GF-D8 (cell line): ENCODE data around the gene HCST.
"Not testable (repeated sequence)": the region's sequence is repeated elsewhere in the genome, so short reads cannot be mapped to it uniquely, and the experiment has no call there.

Source experiments
- DNase-seq: peaks from one replicate; lab custom pipeline; 2025; lab: John Stamatoyannopoulos, UW

The HCST gene

GRCh38 chr19:35879770-35880317, 22.5 kb upstream of the HCST start:
- DNase-seq, result no peak

DNA sequence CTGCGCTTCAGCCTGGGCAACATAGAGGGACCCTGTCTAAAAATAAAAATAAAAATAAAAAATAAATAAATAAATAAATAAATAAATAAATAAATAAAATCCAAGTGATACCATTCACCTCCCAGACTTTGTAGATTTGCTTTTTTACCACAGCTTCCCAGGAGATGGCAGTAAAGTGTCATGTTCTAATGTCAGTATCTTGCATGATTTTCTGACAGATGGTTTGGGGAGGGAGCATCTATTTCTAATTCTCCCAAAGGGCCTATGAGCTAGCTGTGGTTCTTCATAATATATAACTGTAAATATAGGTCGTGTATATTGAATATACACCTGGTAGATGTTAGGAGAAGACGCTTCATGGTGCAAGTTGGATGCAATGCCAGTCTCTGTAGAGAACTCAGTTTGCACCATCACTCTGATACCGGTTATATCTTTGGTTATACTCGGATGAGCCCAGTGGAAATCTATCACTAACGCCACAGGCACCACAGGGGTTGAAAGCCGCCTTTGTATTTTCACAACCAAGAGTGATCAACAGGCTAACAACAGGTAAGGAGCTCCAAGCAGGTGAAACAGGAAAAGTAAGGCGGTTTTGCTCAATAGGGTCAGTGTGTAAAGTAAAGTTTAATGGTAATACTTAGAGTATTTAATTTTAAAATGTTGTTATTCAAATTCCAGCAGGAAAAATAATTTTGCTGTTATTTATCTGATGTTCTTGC, 20.1 kb upstream of the HCST start:
- DNase-seq, result peak; percentile 4

DNA sequence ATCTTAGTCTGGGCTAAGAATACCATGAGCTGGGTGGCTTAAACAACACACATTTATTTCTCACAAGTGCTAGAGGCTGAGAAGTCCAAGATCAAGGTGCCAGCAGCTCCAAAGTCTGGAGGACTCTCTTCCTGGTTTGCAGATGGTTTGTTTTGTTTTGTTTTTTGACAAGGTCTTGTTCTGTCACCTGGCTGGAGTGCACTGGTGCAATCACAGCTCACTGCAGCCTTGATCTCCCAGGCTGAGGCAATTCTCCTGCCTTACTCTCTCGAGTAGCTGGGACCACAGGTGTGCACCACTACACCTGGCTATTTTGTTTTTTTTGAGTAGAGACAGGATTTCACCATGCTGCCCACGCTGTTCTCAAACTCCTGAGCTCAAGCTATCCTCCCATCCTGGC, 18.4 kb upstream of the HCST start:
- DNase-seq, result no peak

GRCh38 chr19:35885225-35885738, 17.0 kb upstream of the HCST start:
- no peak for DNase-seq

- no peak for DNase-seq
These were observed 16.4 kb upstream of the HCST start for GRCh38 chr19:35885904-35886303.

GRCh38 chr19:35887197-35887596, 15.1 kb upstream of the HCST start:
- DNase-seq, result no peak

DNA sequence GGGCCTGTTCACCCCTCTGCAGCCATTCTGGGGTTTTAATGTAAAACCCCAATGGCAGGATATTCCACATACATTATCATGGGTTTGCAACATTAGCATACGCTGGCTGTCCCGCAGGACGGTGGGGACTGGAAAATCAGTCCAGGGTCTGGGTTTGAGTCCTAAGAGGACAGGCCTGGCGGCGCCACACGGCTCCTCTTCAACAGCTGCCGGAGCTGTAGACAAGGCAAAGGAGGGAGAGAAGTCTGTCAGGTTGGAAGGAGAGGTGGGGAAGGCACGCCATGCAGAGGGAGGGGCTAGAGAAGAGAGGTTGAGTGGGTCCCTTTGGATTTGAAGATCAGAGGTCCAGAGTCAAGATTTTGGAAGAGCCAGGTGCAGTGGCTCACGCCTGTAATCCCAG, 13.9 kb upstream of the HCST start:
- no peak for DNase-seq

DNA sequence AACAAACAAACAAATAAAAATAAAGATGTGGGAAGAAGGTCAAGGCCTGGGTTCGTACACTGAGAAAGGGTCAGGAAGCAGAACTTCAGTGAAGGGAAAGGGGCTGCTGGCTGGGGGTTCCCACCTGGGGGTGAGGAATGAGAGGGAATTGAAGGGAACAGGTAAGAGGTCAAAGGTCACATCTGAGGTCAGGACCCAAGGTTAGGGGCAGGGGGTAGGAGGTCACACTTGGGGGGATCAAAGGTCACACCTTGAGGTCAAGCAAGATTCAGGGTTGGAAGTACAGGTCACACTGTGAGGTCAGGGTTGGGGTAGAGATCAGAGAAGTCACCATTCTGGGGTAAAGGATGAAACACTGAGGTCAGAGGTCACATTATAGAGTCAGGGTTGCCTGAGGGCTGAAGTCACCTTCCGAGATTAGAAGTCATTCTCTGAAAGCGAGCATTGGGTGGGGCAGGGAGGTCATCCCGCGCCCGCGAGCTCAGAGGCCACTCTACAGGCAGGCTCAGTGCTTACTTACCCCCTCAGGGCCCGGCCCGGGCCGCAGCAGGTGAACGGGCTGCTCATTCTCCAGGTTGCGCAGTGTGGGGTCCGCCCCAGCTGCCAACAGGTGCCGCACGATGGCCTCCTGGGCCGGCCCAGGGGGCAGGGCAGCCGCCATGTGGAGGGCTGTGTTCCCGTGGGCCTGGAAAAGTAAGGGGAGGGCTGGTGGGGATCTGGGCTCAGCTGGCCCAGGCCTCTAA, 12.8 kb upstream of the HCST start:
- DNase-seq, result no peak

DNA sequence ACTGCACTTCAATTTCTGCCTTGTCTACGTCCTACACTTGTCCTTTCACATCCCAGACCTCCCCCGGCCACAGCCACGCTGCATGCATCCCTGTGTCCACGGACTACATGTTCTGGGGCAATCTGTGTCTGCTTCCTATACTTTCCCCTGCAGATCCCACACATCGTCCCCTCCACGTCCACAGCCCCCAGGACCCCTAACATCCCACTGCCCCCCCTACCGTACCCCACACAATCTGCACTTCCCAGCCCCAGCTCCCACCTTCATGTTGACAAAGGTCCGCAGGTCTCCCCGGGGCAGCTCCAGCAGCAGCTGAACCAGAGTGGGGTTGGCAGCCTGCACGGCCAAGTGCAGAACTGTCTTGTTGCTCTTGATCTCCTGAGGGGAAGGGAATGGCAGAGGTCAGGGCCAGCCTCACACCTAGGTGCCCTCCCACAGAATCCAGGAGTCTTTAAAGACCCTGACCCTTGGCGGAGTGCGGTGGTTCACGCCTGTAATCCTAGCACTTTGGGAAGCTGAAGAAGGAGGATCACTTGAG, 12.1 kb upstream of the HCST start:
- no peak for DNase-seq

GRCh38 chr19:35891819-35892218, 10.5 kb upstream of the HCST start:
- DNase-seq, result not testable (repeated sequence)

DNA sequence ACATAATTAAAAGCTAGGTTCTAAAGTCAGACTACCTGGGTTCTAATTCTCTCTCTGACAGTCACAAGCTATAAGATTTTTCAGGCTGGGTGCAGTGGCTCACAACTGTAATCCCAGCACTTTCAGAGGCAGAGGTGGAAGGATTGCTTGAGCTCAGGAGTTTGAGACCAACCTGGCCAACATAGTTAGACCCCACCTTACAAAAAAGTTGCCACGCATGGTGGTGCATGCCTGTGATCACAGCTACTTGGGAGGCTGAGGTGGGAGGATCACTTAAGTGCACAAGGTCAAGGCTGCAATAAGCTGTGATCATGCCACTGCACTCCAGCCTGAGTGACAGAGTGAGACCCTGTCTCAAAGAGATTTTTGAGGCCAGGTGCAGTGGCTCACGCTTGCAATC, 8.0 kb upstream of the HCST start:
- no peak for DNase-seq

- no peak for DNase-seq
These were observed 6.3 kb upstream of the HCST start for GRCh38 chr19:35895911-35896642.

- DNase-seq, result no peak
These were observed 5.7 kb upstream of the HCST start for GRCh38 chr19:35896643-35897040.

- DNase-seq, result no peak
These were observed 4.5 kb upstream of the HCST start for GRCh38 chr19:35897706-35898451.

- DNase-seq, result no peak
These were observed 3.9 kb upstream of the HCST start for GRCh38 chr19:35898499-35898809.

DNA sequence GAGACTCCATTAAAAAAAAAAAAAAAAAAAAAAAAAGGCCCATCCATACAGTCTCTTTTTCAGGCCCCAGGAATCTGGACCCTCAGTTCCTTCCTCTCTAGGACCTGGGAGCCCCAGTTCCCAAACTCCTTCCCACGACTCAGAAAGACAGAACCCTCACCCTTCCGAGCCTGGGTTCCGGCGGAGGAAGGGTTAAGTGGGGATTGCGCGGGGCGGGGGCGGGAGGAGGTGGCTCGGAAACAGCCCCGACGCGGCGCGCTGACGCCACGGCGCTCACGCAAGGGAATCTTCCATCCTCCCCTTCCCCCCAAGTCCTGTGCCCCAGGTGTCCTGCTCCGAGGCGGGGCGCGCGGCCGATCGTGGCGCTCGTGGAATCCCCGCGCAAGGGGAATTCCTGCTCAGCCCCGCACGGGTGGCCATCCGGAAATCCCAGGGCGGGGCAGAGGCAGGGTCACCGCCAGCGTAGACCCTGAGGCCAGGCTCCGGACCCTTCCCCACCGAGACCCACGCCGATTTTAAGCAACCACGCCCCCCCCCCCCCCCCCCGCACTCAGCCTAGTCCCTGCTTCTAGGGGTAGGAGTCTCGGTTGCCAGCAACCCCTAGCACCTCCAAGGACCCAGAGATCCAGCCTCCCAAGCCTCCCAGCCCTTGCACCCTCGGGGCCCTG, 2.6 kb upstream of the HCST start:
- peak; percentile 54 for DNase-seq

GRCh38 chr19:35901055-35901644, 1.2 kb upstream of the HCST start:
- DNase-seq, result no peak

DNA sequence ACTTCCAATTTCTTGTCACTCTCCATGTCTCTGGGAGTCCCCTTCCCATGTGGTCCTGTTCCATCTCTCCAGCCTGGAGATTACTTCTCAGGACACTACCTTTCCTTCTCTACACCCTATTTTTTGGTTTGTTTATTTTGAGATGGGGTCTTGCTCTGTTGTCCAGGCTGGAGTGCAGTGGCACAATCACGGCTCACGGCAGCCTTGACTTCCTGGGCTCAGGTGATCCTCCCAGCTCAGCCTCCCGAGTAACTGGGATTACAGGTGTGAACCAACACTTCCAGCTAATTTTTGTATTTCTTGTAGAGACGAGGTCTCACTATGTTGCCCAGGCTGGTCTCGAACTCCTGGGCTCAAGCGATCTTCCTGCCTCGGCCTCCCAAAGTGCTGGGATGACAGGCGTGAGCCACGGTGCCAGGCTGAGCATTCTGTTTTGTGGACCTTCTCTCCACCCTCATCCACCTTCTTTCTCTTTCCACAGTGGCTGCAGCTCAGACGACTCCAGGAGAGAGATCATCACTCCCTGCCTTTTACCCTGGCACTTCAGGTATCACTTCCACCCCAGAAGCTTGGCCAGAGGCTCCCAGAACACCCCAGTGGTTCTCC, 644 bp downstream of the HCST start:
- no peak for DNase-seq

- DNase-seq, result peak; percentile 91
These were observed 1.3 kb downstream of the HCST start for GRCh38 chr19:35903550-35904179.
